Loucy (cell line): ENCODE measurements around the gene PDXDC1.
"Not testable (repeated sequence)": the region's sequence is repeated elsewhere in the genome, so short reads cannot be mapped to it uniquely, and the experiment has no call there.

Source experiments
- H2AFZ ChIP-seq: fragments of 200-600 bp; sonication (generic); 2 replicates; pipeline ENCODE4 v1.6.0; 2016; ENCODE audit warnings: antibody characterized with exemption, mild to moderate bottlenecking, low read length, moderate library complexity
- H3F3A ChIP-seq: fragments of 200-600 bp; 2 replicates; pipeline ENCODE4 v1.6.0; 2016; ENCODE audit warnings: antibody characterized with exemption, low read depth, mild to moderate bottlenecking
- H3K27me3 ChIP-seq: fragments of 200-600 bp; sonication (generic); 2 replicates; pipeline ENCODE4 v1.6.1; 2014; ENCODE audit warnings: low read length, mild to moderate bottlenecking; ENCODE audit not compliant: insufficient read depth, poor library complexity, severe bottlenecking
- H3K36me3 ChIP-seq: fragments of 200-600 bp; sonication (generic); 2 replicates; pipeline ENCODE4 v1.6.1; 2016; ENCODE audit warnings: low read length; ENCODE audit not compliant: insufficient read depth
- H3K4me1 ChIP-seq: fragments of 200-600 bp; sonication (generic); 2 replicates; pipeline ENCODE4 v1.5.1; 2014; ENCODE audit warnings: low read length, mild to moderate bottlenecking; ENCODE audit not compliant: insufficient read depth, poor library complexity, severe bottlenecking
- H3K4me2 ChIP-seq: fragments of 200-600 bp; sonication (generic); 2 replicates; pipeline ENCODE4 v1.6.0; 2014; ENCODE audit warnings: antibody characterized with exemption, low read length, low read depth, mild to moderate bottlenecking; ENCODE audit not compliant: poor library complexity, severe bottlenecking
- H3K4me3 ChIP-seq: fragments of 200-600 bp; sonication (generic); 2 replicates; pipeline ENCODE4 v1.5.1; 2014; ENCODE audit warnings: low read length, mild to moderate bottlenecking, mixed read lengths; ENCODE audit not compliant: poor library complexity, severe bottlenecking
- H3K79me2 ChIP-seq: fragments of 200-600 bp; sonication (generic); 2 replicates; pipeline ENCODE4 v1.6.1; 2014; ENCODE audit warnings: low read length; ENCODE audit not compliant: insufficient read depth
- H3K9ac ChIP-seq: fragments of 200-600 bp; sonication (generic); 2 replicates; pipeline ENCODE4 v1.6.0; 2014; ENCODE audit warnings: mild to moderate bottlenecking, low read depth, low read length, moderate library complexity; ENCODE audit not compliant: poor library complexity, severe bottlenecking
- H3K9me2 ChIP-seq: fragments of 200-600 bp; sonication (generic); replicated peaks from 2 replicates; pipeline ENCODE4 v1.6.1; 2016; ENCODE audit warnings: low read depth, low read length, mixed read lengths
- H3K9me3 ChIP-seq: fragments of 200-600 bp; sonication (generic); 2 replicates; pipeline ENCODE4 v1.6.1; 2014; ENCODE audit warnings: mild to moderate bottlenecking, antibody characterized with exemption, low read length, low read depth; ENCODE audit not compliant: insufficient read depth
- H4K20me1 ChIP-seq: fragments of 200-600 bp; sonication (generic); 2 replicates; pipeline ENCODE4 v1.6.0; 2014; ENCODE audit warnings: antibody characterized with exemption, low read length, mild to moderate bottlenecking; ENCODE audit not compliant: insufficient read depth, poor library complexity, severe bottlenecking
- EZH2phosphoT487 ChIP-seq: fragments of 200-600 bp; IDR thresholded peaks from 2 replicates; pipeline ENCODE4 v1.6.1; 2018; ENCODE audit warnings: antibody characterized with exemption, mild to moderate bottlenecking, moderate library complexity, borderline replicate concordance
- TF ChIP-seq, protein P1 (sequence below): fragments of 200-600 bp; sonication (generic); conservative IDR thresholded peaks from 2 replicates; pipeline ENCODE4 v1.5.1; 2014; ENCODE audit warnings: mild to moderate bottlenecking, antibody characterized with exemption, low read length

Gene PDXDC1

DNA sequence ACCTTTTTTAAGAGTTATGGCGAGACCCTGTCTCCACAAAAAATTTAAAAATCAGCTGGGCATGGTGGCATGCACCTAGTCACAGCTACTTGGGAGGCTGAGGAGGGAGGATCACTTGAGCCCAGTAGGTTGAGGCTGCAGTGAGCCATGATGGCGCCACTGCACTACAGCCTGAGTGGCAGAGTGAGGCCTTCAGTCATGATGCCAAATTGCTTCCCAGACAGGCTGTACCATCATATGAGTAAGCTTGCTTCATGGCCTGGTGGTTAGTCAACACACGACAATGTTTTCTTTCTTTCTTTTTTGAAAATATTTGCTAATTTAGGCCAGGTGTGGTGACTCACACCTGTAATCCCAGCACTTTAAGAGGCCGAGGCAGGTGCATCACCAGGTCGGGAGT is 68.5 kb downstream of the PDXDC1 start:
- Histone ChIP-seq H3K4me2 (no peak overlapping the region), H3F3A (no peaks in the 10 kb centered on the region), H2AFZ (no peak overlapping the region), H3K79me2 (no peaks in the 10 kb centered on the region), H3K4me3 (no peak overlapping the region), H3K9me2 (no peaks in the 10 kb centered on the region), H3K9me3 (no peaks in the 10 kb centered on the region), H3K4me1 (no peaks in the 10 kb centered on the region), H4K20me1 (no peaks in the 10 kb centered on the region), H3K36me3 (peaks cover 14% of the 10 kb centered on the region; the same call in 1 of the 2 replicates), H3K27me3 (no peaks in the 10 kb centered on the region), H3K9ac (no peak overlapping the region)
- TF ChIP-seq, protein P1, sequence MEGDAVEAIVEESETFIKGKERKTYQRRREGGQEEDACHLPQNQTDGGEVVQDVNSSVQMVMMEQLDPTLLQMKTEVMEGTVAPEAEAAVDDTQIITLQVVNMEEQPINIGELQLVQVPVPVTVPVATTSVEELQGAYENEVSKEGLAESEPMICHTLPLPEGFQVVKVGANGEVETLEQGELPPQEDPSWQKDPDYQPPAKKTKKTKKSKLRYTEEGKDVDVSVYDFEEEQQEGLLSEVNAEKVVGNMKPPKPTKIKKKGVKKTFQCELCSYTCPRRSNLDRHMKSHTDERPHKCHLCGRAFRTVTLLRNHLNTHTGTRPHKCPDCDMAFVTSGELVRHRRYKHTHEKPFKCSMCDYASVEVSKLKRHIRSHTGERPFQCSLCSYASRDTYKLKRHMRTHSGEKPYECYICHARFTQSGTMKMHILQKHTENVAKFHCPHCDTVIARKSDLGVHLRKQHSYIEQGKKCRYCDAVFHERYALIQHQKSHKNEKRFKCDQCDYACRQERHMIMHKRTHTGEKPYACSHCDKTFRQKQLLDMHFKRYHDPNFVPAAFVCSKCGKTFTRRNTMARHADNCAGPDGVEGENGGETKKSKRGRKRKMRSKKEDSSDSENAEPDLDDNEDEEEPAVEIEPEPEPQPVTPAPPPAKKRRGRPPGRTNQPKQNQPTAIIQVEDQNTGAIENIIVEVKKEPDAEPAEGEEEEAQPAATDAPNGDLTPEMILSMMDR = no peak
- TF ChIP-seq EZH2phosphoT487 = no peak

DNA sequence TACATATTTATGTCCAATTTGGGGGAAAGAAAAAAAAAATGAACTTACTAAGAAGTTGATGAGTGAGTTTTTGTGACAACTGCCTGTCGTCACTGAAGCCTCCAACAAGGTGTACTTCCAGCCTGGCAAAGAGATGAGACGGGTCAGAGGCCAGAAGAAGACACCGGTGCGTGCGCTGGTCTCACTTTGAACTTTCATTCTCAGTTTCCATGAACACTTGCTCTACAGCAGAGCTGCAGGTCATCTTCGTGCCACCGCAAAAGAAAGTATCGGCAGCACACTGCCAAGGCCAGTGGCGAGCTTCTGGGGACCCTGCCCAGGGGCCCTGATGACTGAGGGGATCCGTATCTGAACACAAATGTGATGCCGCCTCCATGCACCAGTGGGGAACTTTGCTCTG is 69.5 kb downstream of the PDXDC1 start:
- no peaks in the 10 kb centered on the region for H4K20me1 ChIP-seq
- H3K9ac ChIP-seq = no peak overlapping the region
- H3K4me3 ChIP-seq = no peak overlapping the region
- TF ChIP-seq EZH2phosphoT487 = no peak
- TF ChIP-seq, protein P1 = no peak
- no peaks in the 10 kb centered on the region for H3K9me3 ChIP-seq
- H3K27me3 ChIP-seq = no peaks in the 10 kb centered on the region
- H3F3A ChIP-seq = no peaks in the 10 kb centered on the region
- no peaks in the 10 kb centered on the region for H3K4me1 ChIP-seq
- H3K36me3 ChIP-seq = peaks cover 14% of the 10 kb centered on the region; the same call in 1 of the 2 replicates
- no peak overlapping the region for H2AFZ ChIP-seq
- H3K79me2 ChIP-seq = no peaks in the 10 kb centered on the region
- no peak overlapping the region for H3K4me2 ChIP-seq
- no peaks in the 10 kb centered on the region for H3K9me2 ChIP-seq

DNA sequence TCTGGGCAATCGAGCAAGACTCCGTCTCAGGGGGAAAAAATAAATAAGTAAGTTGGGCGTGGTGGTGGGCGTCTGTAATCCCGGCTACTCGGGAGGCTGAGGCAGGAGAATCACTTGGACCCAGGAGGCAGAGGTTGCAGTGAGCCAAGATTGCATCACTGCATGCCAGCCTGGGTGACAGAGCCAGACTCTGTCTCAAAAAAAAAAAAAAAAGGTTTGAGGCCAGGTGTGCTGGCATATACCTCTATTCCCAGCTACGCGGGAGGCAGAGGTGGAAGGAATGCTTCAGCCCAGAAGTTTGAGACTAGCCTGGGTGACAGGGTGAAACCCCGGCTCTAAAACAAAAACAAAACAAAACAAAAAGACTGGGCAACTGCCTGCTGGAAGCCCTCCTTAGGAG is 70.4 kb downstream of the PDXDC1 start:
- H3K9me2 ChIP-seq, H3K27me3 ChIP-seq, H3K79me2 ChIP-seq, H3K4me2 ChIP-seq, H3K4me3 ChIP-seq, H2AFZ ChIP-seq, H3F3A ChIP-seq, H3K9me3 ChIP-seq, H3K36me3 ChIP-seq, H3K9ac ChIP-seq, H4K20me1 ChIP-seq, H3K4me1 ChIP-seq: not testable (repeated sequence)

DNA sequence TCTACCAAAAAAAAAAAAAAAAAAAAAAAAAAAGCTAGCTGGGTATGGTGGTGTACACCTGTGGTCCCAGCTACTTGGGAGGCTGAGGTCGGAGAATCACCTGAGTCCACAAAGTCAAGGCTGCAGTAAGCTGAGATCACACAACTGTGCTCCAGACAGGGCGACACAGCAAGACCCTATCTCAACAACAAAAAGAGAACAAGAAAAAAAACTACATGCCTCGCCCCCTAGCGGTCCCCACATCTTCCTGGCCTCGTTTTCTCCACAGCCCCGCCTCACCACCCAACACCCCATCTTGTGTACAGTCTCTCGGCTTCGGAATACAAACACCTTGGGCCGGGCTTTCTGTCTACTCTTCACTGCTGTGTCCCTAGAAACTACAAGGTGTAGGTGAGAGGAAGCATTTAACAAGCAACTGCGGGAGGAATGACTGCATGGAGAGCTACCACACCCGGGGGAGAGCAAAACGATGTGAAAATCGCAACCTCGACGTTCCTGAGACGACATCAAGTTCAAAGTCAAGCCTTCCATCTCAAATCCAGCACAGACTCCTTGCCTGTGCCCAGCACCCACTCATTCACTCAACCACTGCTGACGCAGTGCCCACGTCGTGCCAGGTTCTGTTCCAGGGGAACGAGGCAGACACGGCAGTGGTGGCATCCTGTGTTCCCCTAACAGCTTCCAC is 72.0 kb downstream of the PDXDC1 start:
- Histone ChIP-seq H3K9ac (no peak overlapping the region), H3K4me1 (no peaks in the 10 kb centered on the region), H3K4me2 (no peak overlapping the region), H2AFZ (no peak overlapping the region), H3K36me3 (peaks cover 3% of the 10 kb centered on the region; the same call in 1 of the 2 replicates), H3K4me3 (no peak overlapping the region), H3K9me3 (no peaks in the 10 kb centered on the region), H3K9me2 (no peaks in the 10 kb centered on the region), H3K27me3 (no peaks in the 10 kb centered on the region), H3F3A (no peaks in the 10 kb centered on the region), H4K20me1 (no peaks in the 10 kb centered on the region), H3K79me2 (no peaks in the 10 kb centered on the region)
- TF ChIP-seq, protein P1 = no peak
- TF ChIP-seq EZH2phosphoT487 = no peak
